AG08395 (cell line): Measurements from ENCODE around the gene ARMC2.
"Not testable (repeated sequence)": the region's sequence is repeated elsewhere in the genome, so short reads cannot be mapped to it uniquely, and the experiment has no call there.

Experiments
- DNase-seq: peaks from one replicate; pipeline ENCODE4 v3.0.0; 2012; ENCODE audit warnings: mixed read lengths, low spot score

The ARMC2 gene

DNA sequence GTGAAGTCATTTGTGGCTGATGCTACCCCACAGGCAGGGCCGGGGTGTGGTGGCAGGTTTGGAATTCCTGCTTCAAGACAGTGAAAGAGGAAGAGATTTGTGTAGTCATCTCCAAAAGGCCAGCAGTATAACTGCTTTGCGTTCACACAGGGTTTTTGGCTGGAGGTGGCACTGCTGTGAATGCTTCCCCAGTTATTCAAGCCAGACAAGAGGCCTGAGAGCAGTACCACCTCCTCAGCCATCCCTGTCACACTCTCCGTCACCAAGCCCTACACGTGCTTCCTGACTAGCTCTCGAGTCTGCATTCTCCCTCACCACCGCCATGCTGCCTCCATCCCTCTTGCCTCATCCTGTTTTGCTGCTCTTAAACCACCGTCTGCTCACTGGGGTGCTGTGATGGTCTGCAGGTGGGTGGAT lies 23.9 kb downstream of the ARMC2 start:
- no peak for DNase-seq

DNA sequence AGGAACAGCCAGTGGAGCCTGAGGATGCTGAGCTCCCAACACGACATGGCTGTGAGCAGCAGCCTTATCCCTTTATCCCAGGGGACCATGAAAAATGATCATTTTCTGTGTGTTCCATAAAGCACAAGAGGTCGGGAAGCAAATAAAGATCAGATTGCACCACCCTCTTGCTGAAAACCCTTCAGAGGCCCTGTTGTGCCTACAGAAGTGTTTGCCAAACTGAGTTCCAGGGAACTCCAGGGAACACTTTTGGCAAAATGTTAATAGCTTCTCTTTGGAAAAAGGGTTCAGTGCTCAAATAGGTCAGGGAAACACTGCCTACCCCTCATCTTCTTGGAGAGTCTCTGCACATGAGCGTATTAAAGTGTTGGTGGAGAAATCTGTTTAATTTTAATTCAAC lies 24.4 kb downstream of the ARMC2 start:
- no peak for DNase-seq

DNA sequence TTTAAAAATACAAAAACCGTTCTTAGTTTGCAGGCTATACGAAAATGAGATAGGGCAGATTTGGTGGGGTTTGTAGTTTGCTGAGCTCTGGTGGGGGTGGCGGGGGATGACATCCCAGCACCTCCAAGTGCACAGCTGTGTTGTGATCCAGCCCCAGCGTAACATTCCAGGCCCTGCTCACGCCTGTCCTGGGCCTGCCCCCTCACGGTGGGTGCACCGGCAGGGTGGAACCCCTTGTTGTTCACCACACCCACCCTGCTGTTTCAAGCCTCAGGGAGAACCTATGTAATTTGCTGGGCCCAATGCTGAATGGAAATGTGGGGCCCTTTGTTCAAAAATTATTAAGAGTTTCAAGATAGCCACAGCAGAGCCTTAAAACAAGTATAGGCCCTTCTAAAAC lies 25.0 kb downstream of the ARMC2 start:
- DNase-seq: no peak

DNA sequence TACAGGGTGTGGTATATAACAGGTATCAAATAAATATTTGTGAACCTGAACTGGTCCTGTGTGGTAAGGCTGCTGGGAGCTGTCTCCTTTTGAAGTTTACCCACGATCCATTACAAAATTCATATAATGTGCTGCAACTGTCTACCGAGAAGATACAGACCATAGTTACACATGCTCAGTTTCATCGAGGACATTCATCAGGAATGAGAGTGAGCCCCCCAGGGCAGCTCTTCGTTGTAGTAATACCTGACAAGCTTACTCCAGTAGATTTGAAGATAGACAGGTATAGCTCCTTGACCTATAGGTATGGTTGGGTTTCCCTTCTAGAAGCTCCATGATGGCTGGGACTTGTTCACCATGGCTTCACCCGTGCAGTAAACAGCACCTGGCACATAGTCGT lies 25.7 kb downstream of the ARMC2 start:
- DNase-seq: no peak

DNA sequence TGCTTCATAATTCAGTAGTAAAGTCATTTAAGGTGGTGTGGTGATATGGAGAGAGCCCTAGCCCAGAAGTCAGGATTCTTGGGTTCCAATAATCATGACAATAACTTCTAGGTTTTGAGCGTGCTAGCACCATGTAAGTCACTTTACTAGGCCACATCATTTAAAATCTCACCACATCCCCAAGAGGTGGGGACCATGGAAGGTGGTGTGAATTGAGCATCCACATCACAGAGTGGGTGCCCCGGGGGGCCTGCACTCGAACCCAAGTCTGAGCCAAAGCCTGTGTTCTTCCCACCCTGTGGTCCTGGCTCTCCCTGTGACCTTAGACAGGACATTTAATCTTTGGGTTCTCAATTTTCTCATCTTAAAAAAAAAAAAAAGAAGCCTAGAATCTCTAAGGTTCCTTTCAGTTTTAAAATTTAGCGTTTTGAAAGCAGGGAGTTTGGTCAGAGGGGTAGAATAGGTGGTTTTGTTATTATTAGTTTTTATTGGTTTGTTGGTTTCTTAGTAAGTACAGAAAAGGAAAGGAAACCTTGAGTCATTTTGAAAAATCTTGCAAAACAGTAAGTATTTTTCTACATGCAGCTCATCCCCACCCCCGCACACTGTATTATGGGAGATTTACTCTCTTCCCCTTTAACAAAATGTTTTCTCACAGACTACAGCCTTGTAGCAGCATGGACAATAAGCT lies 26.4 kb downstream of the ARMC2 start:
- DNase-seq: peak; percentile 57

DNA sequence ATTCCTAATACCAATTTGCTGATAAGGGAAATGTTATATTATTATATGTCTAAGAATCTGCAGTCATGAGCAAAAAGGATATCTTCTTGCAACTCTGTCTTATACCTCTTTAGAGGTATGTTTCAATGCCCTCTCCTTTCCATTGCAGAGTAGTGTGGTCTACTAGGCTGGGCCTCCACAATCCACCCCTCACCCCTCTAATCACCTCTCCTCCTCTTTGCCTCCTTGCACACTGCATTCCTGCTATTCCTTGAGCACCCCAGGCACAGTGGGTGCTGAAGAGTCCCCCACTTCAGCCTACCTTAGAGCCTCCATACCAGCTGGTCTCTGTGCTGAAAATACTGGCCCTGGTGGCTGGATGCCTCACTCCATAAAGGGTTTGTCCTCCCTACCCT lies 26.9 kb downstream of the ARMC2 start:
- no peak for DNase-seq

DNA sequence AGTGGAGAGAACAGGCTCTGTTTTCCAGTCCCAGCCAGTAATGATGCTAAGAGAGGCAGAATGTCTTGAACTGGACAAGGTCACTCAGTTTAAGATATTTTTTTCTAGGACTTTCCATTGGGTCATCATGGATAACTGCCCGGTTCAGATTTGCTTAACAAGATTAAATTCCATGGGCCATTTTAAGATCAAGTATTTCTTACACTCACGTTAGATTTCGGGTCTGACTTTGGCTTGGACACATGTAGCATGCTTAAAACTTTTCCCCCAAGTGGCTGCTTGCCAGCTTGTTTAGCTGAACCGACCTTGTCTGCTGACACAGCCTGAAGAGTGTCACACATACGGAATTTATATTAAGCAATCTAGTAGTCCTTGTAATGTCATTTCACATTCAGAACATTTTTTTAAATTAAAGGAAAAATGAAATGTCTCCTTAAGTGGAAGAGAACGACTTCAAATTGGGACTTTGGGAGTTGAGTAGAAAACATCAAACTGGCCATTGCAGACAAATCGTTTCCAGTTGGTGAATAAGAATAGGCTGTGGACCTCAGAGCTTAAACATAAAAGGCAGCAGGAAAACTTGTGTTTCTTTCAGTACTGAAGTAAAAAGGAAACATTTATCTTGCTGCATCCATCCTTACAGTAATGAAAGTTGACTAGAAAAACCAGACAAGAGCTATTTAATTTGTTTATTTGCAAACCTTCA lies 29.0 kb downstream of the ARMC2 start:
- DNase-seq: peak; percentile 74

DNA sequence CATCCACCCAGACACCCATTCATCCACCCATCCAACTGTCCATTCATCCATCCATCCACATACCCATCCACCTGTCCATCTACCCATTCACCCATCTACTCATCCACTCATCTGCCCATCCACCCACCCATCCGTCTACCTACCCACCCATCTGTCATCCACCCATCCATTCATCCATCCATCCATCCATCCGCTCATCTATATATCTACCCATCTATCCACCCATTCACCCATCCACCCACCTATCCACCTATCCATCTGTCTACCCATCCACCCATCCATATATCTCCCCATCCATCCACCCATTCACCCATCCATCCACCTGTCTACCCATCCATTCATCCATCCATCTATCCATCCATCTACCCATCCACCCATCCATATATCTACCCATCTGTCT lies 30.7 kb downstream of the ARMC2 start:
- no peak for DNase-seq

DNA sequence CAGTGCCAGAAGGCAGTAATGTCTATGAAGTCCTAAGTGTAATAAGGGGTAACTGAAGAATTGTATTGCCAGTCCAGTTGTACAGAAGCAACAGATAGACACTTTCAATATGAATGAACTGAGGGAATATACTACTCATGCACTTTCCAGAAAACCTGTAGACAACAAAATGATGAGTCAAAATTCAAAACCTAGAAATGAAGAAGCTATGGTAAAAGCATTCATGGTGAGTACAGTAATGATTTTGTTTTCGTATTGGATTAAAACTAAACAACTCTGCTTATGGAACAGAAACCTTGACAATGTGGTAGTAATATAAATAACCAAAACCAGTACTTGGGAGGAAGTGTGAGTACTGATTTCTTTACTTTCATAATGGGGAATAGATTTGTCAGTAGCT lies 35.0 kb downstream of the ARMC2 start:
- no peak for DNase-seq

DNA sequence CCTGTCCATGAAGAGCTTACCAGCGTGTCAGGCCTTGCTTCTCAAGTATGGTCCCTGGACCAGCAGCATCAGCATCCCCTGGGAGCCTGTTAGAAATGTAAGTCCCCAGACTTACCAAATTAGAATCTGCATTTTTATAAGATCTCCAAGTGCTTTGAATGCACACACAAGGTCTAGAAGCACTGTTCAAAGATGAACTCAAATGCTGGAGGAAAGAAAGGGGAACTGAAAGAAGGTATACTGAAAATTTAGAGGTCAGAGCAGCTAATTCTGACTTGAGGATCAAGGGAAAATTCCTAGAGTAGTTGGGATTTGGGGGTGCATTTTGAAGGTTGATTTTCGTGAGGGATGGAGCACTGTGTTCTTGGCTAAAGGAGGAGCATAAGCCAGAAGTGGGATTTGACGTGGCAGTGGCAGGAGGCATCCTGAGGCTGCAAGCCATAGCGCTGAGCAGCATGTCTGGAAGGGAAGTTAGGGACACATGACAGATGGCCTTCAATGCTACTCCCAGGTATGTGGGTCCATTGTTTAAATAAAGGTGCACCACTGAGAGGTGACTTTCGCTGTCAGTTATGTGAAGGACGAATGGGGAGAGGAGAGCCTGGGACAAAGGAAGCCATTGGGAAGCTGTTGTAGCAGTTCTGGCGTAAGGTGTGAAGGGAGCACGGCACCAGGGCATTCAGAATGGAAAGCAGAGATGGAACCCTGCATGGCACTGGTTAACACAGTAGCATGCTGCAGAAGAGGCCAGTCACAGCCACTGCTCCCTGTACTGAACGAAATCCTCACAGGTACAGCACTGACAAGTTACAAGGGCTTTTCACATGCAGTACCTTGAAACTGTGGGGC lies 36.2 kb downstream of the ARMC2 start:
- DNase-seq: no peak

DNA sequence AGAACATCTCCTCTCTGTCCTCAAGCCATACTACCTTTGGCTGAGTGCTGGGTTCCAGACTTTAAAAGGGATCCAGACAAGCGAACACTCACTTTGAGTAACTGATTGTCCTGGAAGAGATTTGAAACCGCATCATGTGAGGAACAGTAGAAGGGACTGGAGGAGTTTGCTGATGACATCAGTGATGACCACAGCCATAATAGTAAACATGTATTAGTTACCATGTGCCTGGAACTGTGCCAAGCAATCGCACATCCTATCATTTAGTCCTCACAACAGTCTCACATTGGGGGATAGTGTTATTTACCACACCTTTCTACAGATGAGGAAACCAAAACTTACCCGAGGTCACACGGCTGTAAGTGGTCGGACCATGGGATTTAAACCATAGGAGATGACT lies 39.8 kb downstream of the ARMC2 start:
- DNase-seq: no peak

DNA sequence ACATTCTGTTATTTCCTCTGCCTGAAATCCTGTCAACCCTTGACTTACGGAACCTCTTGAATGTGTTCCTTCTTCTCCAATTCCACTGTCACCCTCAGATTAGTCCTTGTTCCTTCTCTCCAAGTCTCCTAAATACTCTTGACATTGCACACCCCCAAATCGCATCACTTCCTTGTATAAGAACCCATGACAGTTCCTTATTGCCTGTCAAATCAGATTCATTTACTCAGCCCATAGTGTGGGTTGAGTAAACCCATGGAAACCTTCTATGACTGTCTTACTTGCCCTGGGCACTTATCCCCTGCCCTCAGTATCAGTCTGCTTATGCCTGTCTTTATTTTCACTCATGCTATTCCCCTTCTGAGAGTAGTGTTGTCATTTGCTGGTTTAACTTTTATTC lies 40.5 kb downstream of the ARMC2 start:
- no peak for DNase-seq

DNA sequence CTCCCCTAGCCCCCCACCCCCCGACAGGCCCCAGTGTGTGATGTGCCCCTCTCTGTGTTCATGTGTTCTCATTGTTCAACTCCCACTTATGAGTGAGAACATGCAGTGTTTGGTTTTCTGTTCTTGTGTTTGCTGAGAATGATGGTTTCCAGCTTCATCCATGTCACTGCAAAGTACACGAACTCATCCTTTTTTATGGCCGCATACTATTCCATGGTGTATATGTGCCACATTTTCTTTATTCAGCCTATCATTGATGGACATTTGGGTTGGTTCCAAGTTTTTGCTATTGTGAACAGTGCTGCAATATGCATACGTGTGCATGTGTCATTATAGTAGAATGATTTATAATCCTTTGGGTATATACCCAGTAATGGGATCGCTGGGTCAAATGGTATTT lies 42.7 kb downstream of the ARMC2 start:
- DNase-seq: not testable (repeated sequence)

DNA sequence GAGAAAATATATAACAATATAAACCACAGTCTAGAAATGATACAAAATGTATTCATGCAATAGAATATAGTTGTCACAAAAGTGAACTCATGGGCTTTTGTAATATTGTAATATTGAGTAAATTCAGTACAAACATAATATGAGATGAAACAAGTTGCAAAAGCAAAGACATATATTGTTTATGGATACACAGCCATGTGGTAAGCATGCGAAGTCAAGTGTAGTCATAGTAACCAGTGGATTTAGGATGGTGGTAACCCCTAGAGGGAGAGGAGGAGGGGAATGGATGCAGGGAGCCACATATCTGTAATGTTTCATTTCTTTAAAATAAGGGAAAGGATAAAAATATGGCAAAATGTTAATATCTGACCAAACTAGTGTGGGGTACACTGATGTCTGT lies 47.3 kb downstream of the ARMC2 start:
- no peak for DNase-seq

DNA sequence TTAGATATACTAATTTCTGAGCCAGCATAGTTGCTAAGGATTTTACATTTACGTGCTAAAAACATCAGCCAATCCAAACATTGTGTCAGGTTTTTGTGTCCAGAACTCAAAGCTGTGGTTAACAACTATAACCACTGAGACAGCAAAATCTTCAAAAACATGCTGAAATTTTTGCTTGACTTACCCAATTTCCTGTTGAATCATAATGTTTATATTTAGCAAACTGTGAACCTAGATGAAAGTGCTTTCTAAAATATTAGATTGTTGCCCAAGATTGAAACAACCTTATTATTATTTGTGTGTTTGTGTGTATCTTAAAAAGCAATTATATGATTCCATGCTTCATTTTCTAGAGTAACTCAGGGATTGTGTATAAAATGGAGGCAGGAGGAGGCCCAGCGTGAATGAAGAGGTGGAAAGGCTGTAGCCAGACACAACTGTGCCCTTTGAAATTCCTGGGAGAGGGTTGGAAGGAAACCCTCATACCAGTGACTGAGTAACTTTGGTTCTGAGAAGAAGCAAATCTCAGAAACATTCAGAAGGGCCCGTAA lies 48.0 kb downstream of the ARMC2 start:
- peak; percentile 78 for DNase-seq

DNA sequence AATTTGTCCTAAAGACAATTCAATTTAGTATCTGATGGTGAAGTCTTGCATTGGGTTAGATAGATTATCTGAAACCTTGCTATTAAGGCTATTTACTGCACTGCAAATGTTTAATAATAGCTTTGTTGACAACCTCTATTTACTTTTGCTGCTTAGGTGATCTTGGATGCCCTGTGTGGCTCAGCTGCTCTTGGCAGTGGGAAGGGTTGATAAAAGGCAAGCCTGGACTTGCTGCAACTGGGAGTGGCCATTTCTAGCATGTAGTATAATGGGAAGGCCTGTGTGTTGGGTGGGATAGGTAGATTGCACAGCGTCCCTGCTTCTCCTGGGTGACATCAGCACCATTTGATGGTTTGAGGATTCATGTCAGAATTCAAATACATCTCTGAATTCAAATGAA lies 49.1 kb downstream of the ARMC2 start:
- peak; percentile 30 for DNase-seq

DNA sequence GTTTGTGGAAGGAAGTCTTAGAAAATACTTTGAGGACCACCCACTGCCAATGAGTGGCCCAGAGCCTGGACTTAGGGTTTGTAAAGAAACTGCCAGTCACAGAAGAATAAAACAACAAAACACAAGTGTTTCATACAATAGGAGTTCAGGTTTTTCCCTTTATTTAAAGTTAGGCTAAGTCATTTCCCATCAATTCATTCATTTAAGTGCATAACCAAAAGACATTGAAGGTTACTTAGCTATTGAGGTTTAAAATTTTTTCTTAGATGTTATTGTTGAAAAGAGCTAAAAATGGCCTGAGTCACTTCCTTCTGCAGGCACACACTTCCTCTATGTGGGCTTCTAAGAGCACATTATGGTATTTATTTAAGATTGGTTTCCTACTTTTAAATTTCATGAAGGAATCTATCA lies 54.2 kb downstream of the ARMC2 start:
- DNase-seq: no peak

DNA sequence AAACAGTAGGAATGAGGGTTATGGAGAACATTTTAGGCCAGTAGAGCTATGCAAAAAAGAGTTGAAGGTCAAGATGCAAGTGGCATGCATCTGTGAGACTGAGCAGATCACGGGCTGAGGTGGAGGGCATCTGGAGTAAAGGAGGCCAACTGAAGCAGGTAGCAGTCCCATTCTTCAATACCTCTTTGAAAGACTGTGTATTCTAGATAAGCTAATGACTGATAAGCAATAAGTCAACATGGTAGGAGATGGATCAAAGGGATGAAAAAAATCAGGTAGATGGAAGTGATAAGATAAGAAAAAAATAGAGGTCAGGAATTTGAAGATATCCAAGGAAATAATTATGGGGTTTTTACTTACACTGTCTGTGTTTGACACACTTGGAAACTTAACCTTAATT lies 55.6 kb downstream of the ARMC2 start:
- DNase-seq: no peak

DNA sequence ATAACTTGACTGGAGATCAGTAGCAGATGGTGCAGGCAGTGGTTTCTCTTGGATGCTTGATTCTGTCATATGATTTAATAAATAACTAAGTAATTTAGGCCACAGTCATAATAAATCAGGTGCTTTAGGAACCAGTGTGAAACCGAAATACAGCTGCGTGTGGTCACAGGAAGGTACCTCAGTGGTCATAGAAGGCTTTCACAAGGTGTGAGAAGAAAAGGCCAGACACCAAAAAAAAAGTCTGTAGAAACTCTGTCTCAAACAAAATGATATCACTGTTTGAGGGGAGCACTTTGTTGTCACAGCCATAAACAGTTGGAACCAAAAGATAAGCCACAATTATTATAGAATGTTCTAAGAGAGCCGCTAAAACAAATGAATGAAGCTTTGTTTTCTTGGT lies 56.5 kb downstream of the ARMC2 start:
- DNase-seq: no peak

DNA sequence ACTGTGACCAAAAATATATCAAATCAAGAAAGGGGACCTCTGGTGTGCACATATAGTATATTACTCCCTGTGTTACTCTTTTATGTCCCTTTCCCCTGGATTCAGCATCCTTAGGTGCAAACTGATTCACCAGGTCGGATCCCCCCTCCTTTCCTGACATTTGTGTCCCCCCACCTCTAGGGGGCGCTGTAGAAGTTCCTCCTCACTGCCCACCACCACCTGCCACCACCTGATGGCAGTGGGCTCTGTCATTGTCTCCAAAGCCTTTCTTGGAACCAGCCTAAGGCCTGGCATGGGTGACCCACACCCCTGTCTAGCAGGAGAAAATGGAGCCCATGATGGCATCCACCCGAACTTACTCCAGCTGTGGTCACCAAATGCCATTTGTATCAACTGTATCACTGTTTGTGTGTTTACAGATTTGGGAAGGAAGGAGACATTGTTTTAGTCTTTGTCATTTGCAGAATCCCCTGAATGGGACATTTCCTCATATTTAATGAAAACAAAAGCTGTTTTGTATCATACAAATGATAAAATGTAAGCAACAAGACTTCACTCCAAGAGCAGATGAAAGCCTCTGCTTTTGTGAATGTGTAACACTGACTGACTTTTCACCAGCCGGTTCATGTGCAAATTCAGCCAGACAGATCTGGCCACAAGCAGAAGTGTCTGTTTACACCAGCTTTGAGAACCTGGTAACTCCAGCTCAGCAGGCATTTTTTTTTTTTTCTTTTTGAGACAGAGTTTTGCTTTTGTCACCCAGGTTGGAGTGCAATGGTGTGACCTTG lies 66.2 kb downstream of the ARMC2 start:
- DNase-seq: no peak

DNA sequence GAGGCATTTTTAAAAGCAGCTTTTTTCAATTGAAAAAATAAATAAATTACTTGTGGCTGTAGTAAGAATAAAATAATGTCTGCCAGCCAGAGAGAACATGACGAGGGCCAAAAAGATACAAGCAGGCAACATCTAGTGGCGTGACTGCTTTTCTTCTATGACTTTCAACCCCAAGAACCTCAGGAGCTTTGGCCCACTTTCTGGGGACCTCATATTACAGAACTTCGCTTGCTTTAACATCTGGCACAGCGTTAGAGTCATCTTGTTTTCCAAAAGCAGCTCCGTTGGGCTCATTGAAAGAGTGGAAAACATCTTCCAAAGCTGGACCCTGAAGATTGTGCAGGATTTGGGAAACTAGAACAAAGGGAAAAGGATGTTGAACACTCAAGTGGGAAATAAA lies 67.0 kb downstream of the ARMC2 start:
- no peak for DNase-seq
